T-helper 2 cell treated with Interferon-gamma antibody and Interleukin-4, amounts not matched to agents 100 ng/mL and 5 ng/mL, for 36 hours (primary cell): ENCODE measurements around the gene NEMP2. TPM values are rescaled to one million over a fixed set of nuclear protein-coding genes. Genes with fewer than 3 reads are reported as not detected.
"Not testable (repeated sequence)": the region's sequence is repeated elsewhere in the genome, so short reads cannot be mapped to it uniquely, and the experiment has no call there.

Source experiments
- intact Hi-C: fragments of 100-400 bp; cut with micrococcal nuclease; formaldehyde crosslinking; loops from one replicate; pipeline ENCODE4 v1.15.1; 2023
- total RNA-seq: library from RNA; stranded (reverse); gene quantifications from 2 replicates; pipeline ENCODE4 v1.2.3, GENCODE V29; 2022

The NEMP2 gene
- total RNA-seq, 1 donor from 2014 or later, result 22.0 TPM

DNA sequence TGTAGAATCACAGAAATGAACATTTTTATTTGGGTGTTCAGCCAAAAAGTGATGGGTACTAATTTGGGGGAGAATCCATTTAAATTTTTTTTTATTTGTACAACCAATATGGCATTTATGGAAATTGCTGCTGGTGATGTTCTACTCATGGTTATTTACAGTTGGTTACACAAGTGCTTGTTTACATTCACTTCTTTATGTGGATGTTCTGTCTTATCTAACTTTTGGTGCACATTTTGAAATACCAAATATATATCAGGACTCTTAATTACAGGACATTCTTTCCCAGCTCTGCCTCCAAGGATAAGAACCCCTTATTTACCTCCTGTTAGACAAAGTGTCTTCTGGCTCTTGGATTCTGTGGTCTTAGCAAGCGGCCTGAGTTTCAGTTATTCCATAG, 35.2 kb downstream of the NEMP2 start:
- intact Hi-C loops, result no loop called here

- intact Hi-C loops, result no loop called here
Measured at GRCh38 chr2:190497428-190497827, 37.1 kb downstream of the NEMP2 start.

DNA sequence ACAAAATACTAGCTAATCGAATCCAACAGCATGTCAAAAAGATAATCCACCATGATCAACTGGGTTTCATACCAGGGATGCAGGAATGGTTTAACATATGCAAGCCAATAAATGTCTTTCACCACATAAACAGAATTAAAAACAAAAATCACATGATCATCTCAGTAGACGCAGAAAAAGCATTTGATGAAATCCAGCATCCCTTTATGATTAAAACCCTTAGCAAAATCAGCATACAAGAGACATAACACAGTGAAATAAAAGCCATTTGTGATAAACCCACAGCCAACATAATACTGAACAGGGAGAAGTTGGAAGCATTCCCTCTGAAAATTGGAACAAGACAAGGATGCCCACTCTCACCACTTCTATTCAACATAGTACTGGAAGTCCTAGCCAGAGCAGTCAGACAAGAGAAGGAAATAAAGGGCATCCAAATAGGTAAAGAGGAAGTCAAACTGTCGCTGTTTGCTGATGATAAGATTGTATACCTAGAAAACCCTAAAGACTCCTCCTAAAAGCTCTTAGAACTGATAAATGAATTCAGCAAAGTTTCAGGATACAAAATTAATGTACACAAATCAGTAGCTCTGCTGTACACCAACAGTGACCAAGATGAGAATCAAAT, 39.8 kb downstream of the NEMP2 start:
- intact Hi-C loops, result not testable (repeated sequence)

GRCh38 chr2:190493095-190493494, 41.4 kb downstream of the NEMP2 start:
- intact Hi-C loops, result no loop called here

DNA sequence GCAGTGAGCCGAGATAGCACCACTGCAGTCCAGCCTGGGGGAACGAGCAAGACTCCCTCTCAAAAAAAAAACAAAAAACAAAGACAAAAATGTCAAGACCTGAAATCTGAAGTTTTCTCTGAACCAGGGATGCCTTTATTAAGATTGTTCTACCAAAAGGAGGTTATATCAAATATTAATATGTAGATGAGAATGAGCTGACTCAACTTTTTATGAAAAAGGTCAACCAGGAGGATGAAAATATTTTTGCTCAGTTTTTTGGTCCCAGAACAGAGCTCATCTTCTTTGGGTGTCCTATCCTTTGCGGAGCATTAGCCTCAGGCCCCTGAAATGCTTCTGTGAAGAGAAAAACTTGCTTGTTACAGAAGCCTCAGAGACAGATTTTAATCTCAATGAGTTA, 44.0 kb downstream of the NEMP2 start:
- intact Hi-C loops, result no loop called here

DNA sequence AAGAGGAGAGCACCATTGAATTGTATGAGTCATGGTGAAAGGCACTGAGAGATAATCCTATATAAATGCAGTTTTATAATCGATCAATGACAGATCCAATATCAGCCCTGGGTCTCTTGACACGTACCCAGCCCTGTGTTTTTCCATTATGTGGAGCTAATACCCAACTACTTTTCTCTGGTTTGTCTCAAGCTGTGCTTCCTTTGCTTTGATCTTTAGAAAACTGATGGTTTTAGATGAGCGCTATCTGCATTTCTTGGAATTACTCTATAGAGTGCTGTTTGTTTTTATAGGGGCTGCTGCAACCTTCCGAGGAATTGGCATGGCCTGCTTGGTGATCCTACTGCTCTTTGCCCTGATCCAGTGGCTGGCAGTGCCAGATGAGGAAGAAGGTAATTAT, 45.0 kb downstream of the NEMP2 start:
- intact Hi-C loops, result no loop called here

- intact Hi-C loops, result no loop called here
Measured at GRCh38 chr2:190488516-190489233, 45.8 kb downstream of the NEMP2 start.

DNA sequence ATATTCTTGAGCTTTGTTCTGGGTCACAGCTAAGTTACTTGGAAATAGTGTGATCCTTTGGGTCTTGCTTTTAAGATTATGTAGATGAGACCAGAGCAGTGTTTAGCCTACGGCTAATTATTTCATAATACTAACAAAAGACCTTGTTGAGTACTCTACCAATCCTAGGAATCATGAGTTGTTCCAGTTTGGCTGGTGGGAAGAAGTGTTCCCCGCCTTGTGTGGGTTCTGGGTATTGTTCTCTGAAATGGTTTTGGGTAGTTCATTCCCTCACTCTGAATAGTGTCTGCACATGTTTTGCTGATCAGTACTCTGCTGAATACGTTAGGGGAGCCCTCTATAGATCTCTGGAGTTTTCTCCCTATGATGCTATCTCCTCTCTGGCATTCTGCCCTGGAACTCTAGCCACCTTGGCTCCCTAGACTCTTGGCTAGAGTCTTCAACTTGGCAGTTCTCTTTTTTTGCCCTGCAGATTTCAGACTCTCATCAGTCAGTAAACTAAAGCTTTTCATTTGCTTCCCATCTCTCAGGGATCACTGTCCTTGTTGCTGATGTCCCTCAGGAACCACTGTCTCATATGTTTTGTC, 48.4 kb downstream of the NEMP2 start:
- intact Hi-C loops, result no loop called here

- intact Hi-C loops, result no loop called here
Measured at GRCh38 chr2:190482451-190482850, 52.1 kb downstream of the NEMP2 start.

DNA sequence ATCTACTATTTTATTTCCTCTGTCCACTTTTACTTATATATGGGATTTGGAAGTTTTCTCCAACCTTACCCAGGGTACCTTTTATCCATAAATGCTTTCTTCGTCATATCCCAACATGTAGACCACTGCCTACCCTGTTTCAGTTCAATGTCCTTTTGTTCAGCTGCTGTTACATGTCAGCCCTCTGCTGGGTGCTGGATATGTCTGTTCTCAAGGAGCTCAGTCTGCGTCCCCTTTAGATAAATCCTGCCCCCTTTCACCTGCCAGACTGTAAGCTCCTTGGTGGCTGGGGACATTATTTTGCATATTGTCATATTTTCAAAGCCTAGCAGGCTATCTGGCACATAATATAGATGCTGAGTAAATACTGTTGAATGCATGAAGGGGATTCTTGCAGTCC, 53.2 kb downstream of the NEMP2 start:
- intact Hi-C loops, result no loop called here

DNA sequence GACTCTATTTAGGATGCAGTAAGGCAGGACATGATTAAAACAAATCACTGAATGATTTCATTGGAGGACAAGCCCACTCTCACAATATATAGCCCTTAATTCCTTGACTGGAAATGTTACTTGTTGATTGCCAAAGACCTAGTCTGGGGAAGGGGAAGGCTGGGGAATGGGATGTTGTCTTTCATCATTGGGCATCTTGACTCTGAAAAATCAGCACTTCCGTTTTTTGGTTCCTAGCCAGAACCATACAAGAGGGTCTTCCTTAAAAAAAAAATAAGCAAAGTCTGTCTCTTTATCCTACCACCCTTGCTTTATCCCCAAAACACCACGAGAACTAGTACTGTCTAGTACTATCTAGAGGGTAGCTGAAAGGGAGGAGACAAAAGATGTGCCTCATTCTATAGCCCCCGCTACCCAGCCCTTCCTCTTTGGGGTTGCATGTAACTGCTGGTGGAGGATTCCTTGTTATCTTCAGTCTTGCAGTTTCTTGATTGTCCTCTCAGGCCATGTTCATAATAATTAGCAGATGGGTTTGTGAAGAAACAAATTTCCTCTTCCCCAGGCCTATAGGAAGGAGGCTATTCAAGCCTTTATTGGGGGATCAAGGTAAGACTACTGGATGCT, 55.8 kb downstream of the NEMP2 start:
- intact Hi-C loops, result no loop called here

DNA sequence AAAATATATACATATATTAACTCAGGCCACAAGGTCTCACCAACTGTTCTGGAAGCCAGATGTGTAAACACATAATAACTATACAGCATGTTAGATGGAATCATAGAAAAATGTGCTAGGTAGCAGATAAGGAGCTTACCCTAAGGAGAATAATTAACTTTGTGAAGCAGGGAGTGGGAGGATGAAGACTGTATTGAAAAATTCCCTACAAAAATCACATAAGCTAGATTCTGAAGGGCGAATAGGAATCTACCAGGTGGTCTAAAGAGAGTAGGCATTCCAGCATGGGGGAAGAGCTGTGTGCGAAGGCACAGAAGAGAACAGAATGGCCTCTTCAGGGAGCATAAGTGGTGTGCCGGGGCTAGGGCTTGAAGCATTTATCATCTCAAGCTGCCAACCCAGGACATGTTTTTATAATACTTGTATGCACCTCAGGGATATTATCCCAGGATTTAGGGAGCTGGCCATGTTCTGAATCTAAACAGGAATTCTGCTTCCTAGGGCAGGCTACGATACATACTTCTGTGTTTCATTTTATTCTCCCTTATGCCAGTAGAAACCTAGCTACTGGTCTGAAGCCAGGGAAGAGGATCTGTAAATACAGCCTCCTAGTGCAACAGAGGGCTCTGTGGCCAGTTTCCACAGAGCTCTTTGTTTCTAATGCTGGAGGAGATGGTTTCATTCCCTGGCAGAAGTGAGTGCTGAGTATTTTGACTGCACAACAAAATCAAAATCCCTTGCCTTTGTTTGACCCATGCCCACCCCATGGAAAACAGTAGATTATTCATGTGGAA, 56.7 kb downstream of the NEMP2 start:
- intact Hi-C loops, result no loop called here

- intact Hi-C loops, result no loop called here
Measured at GRCh38 chr2:190470256-190470826, 64.2 kb downstream of the NEMP2 start.

GRCh38 chr2:190469771-190470170, 64.8 kb downstream of the NEMP2 start:
- intact Hi-C loops, result no loop called here

DNA sequence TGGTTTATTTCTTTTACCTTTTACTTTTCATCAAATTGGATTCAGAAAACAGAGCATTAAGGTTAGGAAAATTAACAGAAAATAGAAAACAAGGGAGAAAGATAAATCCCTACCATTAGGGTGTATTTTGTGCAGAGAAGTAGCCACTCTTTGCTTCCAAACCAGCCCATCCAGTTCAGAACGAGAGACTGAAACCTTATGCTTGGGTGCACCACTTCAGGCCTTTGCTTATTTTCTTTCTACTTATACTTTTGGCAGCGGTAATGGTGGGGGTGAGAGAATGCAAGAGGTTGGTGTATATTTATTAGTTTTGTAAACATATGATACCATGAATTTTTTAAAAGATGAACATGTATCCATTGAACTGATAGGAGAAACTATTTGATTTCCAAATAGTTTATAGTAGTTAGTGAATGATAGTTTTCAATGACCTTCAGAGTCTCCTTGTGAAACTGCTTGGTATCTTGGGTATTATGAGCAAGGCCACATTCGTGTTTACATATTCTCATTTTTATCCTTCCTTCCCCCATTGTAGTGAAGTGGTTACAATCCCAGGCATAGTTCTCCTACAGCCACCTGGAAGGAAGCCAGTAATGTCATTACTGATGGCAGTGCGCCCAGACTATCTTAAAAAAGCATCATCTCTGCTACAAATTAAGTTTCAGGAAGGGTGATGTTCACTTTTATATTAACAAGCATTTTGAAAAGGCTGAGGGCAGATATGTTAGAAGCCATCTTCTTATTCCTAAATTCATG, 65.5 kb downstream of the NEMP2 start:
- intact Hi-C loops, result no loop called here

GRCh38 chr2:190468354-190468753, 66.2 kb downstream of the NEMP2 start:
- intact Hi-C loops, result not testable (repeated sequence)

GRCh38 chr2:190467575-190468083, 66.9 kb downstream of the NEMP2 start:
- intact Hi-C loops, result no loop called here

GRCh38 chr2:190466819-190467446, 67.6 kb downstream of the NEMP2 start:
- intact Hi-C loops, result no loop called here

GRCh38 chr2:190465060-190465459, 69.5 kb downstream of the NEMP2 start:
- intact Hi-C loops, result no loop called here

DNA sequence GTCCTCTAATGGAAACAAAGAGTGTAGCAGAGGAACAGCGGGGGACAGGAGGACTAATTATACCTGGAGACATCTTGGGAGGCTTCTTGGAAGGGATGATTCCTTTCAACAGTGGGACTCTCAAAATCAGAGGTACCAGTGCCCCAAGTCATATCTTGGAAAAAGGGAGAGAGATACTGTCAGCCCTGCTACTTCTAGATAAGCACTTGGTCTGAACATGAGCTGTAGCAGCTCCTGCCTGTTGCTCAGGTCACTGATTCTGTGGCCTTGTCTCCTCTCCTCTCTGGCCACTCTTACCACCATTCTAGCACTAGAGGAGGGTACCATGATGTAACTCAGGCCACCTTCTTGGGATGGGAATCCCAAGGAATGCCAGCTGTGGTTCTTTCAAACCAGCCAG, 71.9 kb downstream of the NEMP2 start:
- intact Hi-C loops, result no loop called here
